Thyroid gland (tissue), 4 donors: ENCODE results near the gene LRRC4C.

Source experiments
- CTCF ChIP-seq, 6 experiments: fragments of 200-600 bp in 3 of 6; fragments of 450-650 bp in 3 of 6; sonication (generic) in 3 of 6; IDR thresholded peaks; one replicate each; pipeline ENCODE4 v1.5.1; 2016 to 2019; ENCODE audit warnings: antibody characterized with exemption in 6 of 6, mild to moderate bottlenecking in 2 of 6, inconsistent platforms in 1 of 6, moderate library complexity in 1 of 6
- POLR2A ChIP-seq, 2 donors: fragments of 450-650 bp; IDR thresholded peaks; one replicate each; pipeline ENCODE4 v1.6.1; 2017; ENCODE audit warnings: antibody characterized with exemption in 2 of 2, mild to moderate bottlenecking in 2 of 2, moderate library complexity in 1 of 2

- TF ChIP-seq CTCF (IDR thresholded peaks at IDR 0.05) (no peak), POLR2A (IDR thresholded peaks at IDR 0.05) (no peak)
These were observed 337.9 kb downstream of the LRRC4C start for GRCh38 chr11:41121600-41121999.
